ENCODE results near the gene CEP55.

Gene CEP55

GRCh38 chr10:93473804-93474472 is 22.5 kb upstream of the CEP55 start:
- no peak for DNase-seq (ENCODE audit: low spot score)
- ChIA-PET POLR2A (ENCODE audit: low non-redundant PET) (interaction anchor here (1.4 kb wide), 1 partner anchor 8 kb away, joined by 3 read pairs; no protein-coding TSS in a partner anchor), CTCF (interaction anchor here (1.6 to 1.8 kb wide), 2 partner anchors 27 to 98 kb away, joined by 3 to 6 read pairs; no protein-coding TSS in a partner anchor)
- H3K27ac ChIP-seq: peak overlapping the region; percentile 97
- TF ChIP-seq CTCF (conservative IDR thresholded peaks at IDR 0.05; ENCODE audit: low read depth): no peak

GRCh38 chr10:93475227-93475626 is 21.2 kb upstream of the CEP55 start:
- DNase-seq (ENCODE audit: low spot score): no peak
- TF ChIP-seq CTCF (conservative IDR thresholded peaks at IDR 0.05; ENCODE audit: low read depth): no peak
- ChIA-PET CTCF (interaction anchor here (0.8 to 1.2 kb wide), 2 partner anchors 11 to 99 kb away, joined by 3 to 5 read pairs; no protein-coding TSS in a partner anchor), POLR2A (ENCODE audit: low non-redundant PET) (interaction anchor here (0.9 to 1.4 kb wide), 3 partner anchors 9 to 38 kb away, joined by 3 to 5 read pairs (median 4); no protein-coding TSS in a partner anchor)
- peak overlapping the region; percentile 74 for H3K27ac ChIP-seq

- TF ChIP-seq CTCF (conservative IDR thresholded peaks at IDR 0.05; ENCODE audit: low read depth): no peak
- DNase-seq (ENCODE audit: low spot score): peak; percentile 91
- ChIA-PET POLR2A (ENCODE audit: low non-redundant PET) (interaction anchor here (0.6 to 1.0 kb wide), 5 partner anchors 14 to 96 kb away, joined by 4 to 7 read pairs (median 6); no protein-coding TSS in a partner anchor), CTCF (interaction anchor here (1.2 kb wide), 1 partner anchor 100 kb away, joined by 3 read pairs; no protein-coding TSS in a partner anchor)
- H3K27ac ChIP-seq: peak overlapping the region; percentile 90
Measured at GRCh38 chr10:93475871-93476270, 20.5 kb upstream of the CEP55 start.

GRCh38 chr10:93476756-93477155 is 19.7 kb upstream of the CEP55 start:
- peak overlapping the region; percentile 78 for H3K27ac ChIP-seq
- ChIA-PET POLR2A (ENCODE audit: low non-redundant PET) (interaction anchor here (0.6 kb wide), 1 partner anchor 97 kb away, joined by 7 read pairs; no protein-coding TSS in a partner anchor), CTCF (no interaction called here)
- no peak for DNase-seq (ENCODE audit: low spot score)
- no peak for TF ChIP-seq CTCF (conservative IDR thresholded peaks at IDR 0.05; ENCODE audit: low read depth)

GRCh38 chr10:93478873-93479272 is 17.5 kb upstream of the CEP55 start:
- CTCF ChIA-PET: interaction anchor here (0.9 kb wide), 1 partner anchor 10 kb away, joined by 3 read pairs; no protein-coding TSS in a partner anchor

More at GRCh38 chr10:93478873-93479272, 17.5 kb upstream of the CEP55 start:
- POLR2A ChIA-PET (ENCODE audit: low non-redundant PET): interaction anchor here (0.7 kb wide), 2 partner anchors 38 to 41 kb away, joined by 3 to 4 read pairs; no protein-coding TSS in a partner anchor
- no peak for DNase-seq (ENCODE audit: low spot score)
- H3K27ac ChIP-seq: peak overlapping the region; percentile 78
- no peak for TF ChIP-seq CTCF (conservative IDR thresholded peaks at IDR 0.05; ENCODE audit: low read depth)
